IPS DF 6.9 (cell line): ENCODE data around the gene CIROP.

Experiments used
- DNase-seq: peaks from one replicate; pipeline ENCODE4 v3.0.0-alpha.2; 2013; ENCODE audit warnings: low read depth, low spot score
- H3K27ac ChIP-seq: one replicate; pipeline ENCODE4 v1.5.1; 2013; ENCODE audit warnings: low read length, control low read depth
- H3K27me3 ChIP-seq: 2 replicates; pipeline ENCODE4 v1.6.1; 2013; ENCODE audit warnings: mild to moderate bottlenecking, low read length; ENCODE audit not compliant: control insufficient read depth, insufficient read depth
- H3K36me3 ChIP-seq: 2 replicates; pipeline ENCODE4 v1.6.1; 2013; ENCODE audit warnings: low read length; ENCODE audit not compliant: control insufficient read depth, insufficient read depth
- H3K4me1 ChIP-seq: 2 replicates; pipeline ENCODE4 v1.6.1; 2013; ENCODE audit warnings: low read length; ENCODE audit not compliant: control insufficient read depth, insufficient read depth
- H3K4me3 ChIP-seq: 2 replicates; pipeline ENCODE4 v1.5.1; 2013; ENCODE audit warnings: mild to moderate bottlenecking, low read length
- H3K9me3 ChIP-seq: 2 replicates; pipeline ENCODE4 v1.6.1; 2013; ENCODE audit warnings: low read length, inconsistent platforms; ENCODE audit not compliant: control insufficient read depth, insufficient read depth
- WGBS: extraction: QIAGEN DNeasy Blood & Tissue Kit; methylation state at CpG from one replicate; pipeline ENCODE4 v1.1.7; 2013; ENCODE audit warnings: mixed read lengths, missing lambda C conversion rate; ENCODE audit not compliant: insufficient read length, insufficient coverage; 5-methylcytosine and 5-hydroxymethylcytosine counted together

The CIROP gene

DNA sequence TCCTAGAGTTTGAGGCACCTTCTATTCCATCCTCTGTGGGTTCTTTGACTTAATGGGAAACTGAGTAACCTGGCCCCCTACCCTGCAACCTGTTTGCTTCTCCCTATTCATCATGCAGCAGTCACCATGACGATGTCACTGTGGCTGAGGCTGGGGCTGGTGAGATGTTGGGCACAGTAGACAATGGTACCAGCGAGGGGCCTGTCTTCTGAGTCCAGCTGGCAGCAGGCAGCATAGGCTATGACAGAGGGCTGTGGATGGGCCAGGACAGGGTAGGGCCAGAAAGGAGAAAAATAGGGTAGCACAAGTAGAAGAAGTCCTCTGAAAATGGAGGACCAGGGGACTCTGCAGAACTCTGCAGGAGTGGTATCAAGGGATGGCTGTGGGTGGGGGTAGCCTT, 2.0 kb downstream of the CIROP start:
- H3K4me1 ChIP-seq, result 0 out of 2 replicates have a peak, but pooled peaks cover 1% of the 10 kb centered on the region
- DNase-seq, result no peak
- H3K27ac ChIP-seq, result no peak overlapping the region
- H3K27me3 ChIP-seq, result no peaks in the 10 kb centered on the region
- peaks cover 5% of the 10 kb centered on the region; the same call in 1 of the 2 replicates for H3K36me3 ChIP-seq
- WGBS, result no CpG with 5 or more reads among the region's 2 CpGs
- H3K4me3 ChIP-seq, result no peak overlapping the region
- H3K9me3 ChIP-seq, result no peaks in the 10 kb centered on the region

DNA sequence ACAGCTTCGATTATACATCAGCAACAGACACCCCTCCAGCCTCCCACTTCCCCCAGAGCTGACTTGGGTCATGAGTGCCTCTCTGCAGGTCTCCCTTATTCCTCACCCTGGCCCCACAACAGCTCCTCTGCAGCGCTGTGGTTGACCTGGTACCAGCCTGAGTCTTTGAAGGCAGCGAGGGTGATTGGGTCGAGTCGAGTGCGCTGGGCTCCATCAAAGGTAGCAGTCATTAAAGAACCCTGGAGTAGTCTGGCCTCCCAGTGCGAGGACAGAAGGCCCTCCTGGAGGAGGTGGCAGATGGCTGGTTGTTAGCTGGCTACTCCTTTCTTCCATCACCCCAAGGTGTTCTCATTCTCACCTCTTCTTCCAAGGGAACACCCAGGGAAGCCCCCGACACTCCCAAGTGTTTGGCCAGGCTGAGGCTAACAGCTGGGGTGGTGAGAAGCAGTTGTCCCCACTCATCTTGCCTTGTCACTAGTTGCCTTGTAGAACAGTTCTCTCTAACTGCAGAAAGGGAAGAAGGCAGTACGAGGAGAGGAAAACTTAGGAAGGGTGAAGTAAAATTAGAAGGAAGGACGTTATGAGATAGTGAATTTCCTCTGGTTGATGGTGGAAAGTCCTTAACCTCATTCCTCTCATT, 2.7 kb downstream of the CIROP start:
- no peak overlapping the region for H3K27ac ChIP-seq
- DNase-seq, result no peak
- WGBS, result 100% methylated on average over 2 of the region's 10 CpGs

GRCh38 chr14:23101213-23101970, 3.4 kb downstream of the CIROP start:
- DNase-seq, result no peak
- no CpG with 5 or more reads among the region's 6 CpGs for WGBS
- no peaks in the 10 kb centered on the region for H3K27me3 ChIP-seq
- peaks cover 7% of the 10 kb centered on the region; the same call in 1 of the 2 replicates for H3K36me3 ChIP-seq
- no peak overlapping the region for H3K4me3 ChIP-seq
- H3K9me3 ChIP-seq, result no peaks in the 10 kb centered on the region
- no peak overlapping the region for H3K27ac ChIP-seq
- peaks cover 1% of the 10 kb centered on the region; the same call in 1 of the 2 replicates for H3K4me1 ChIP-seq

More for the DNA sequence above, 2.7 kb downstream of the CIROP start:
- Histone ChIP-seq H3K4me1 (0 out of 2 replicates have a peak, but pooled peaks cover 1% of the 10 kb centered on the region), H3K27me3 (no peaks in the 10 kb centered on the region), H3K4me3 (no peak overlapping the region), H3K9me3 (no peaks in the 10 kb centered on the region), H3K36me3 (peaks cover 7% of the 10 kb centered on the region; the same call in 1 of the 2 replicates)

DNA sequence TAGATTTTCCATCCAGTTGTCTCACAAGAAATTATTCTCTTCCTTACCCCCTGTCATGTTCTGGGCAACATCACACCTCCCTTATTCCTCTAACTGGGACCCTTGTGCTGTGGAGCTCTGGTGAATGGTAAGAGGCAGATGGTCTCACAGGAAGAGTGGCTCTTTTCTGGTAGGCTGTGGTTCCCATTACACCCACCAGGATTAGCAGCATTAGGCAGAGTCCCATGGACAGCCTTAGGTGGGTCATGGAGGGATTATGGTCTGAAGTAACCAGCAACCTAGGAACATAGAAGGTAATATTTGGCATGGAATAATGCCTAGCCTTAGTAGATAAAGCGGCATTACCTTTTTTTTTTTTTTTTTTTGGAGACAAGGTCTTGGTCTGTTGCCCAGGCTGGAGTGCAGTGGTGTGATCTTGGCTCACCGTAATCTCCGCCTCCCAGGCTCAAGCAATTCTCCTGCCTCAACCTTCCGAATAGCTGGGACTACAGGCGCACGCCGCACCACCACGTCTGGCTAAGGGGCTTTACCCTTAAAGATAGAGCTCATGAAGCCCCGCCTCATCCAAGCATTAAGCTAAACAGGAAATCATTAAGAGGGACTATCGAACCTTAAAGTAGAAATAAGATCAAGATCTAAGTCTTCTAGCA, 5.5 kb downstream of the CIROP start:
- DNase-seq, result no peak
- Histone ChIP-seq H3K36me3 (peaks cover 7% of the 10 kb centered on the region; the same call in 1 of the 2 replicates), H3K9me3 (no peaks in the 10 kb centered on the region), H3K4me3 (no peak overlapping the region), H3K27ac (no peak overlapping the region), H3K27me3 (no peaks in the 10 kb centered on the region), H3K4me1 (no peaks in the 10 kb centered on the region; the same call in 1 of the 2 replicates)
- no CpG with 5 or more reads among the region's 10 CpGs for WGBS

DNA sequence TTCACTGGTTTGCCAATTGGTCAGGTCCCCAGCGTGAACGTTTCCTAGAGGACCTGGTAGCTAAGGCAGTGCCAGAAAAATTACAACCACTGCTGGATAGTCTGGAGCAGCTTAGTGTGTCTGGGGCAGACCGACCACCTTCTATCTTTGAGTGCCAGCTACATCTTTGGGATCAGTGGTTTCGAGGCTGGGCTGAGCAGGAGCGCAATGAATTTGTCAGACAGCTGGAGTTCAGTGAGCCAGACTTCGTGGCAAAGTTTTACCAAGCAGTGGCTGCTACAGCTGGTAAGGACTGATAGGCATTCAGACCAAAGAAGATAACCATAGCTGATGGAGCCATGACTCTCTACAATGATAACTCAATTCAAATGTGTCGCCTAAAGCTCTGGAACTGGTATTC, 7.0 kb downstream of the CIROP start:
- WGBS, result no CpG with 5 or more reads among the region's 7 CpGs
- H3K36me3 ChIP-seq, result peaks cover 7% of the 10 kb centered on the region; the same call in 1 of the 2 replicates

GRCh38 chr14:23095196-23096108, 9.3 kb downstream of the CIROP start, which contains the start of gene C14orf119:
Gene C14orf119, plus strand, starts transcription at chr14:23095505. Its CDS starts 2,154 bp downstream, at chr14:23097659.
- H3K4me3 ChIP-seq, result peak within 1 kb of the TSS; percentile 92
- DNase-seq, result peak; percentile 99
- H3K4me1 ChIP-seq, result no peaks in the 10 kb centered on the region; the same call in 1 of the 2 replicates
- H3K27me3 ChIP-seq, result no peaks in the 10 kb centered on the region
- H3K9me3 ChIP-seq, result no peaks in the 10 kb centered on the region
- peaks cover 7% of the 10 kb centered on the region; the same call in 1 of the 2 replicates for H3K36me3 ChIP-seq
- H3K27ac ChIP-seq, result no peak within 1 kb of the TSS
- no CpG with 5 or more reads among the region's 46 CpGs for WGBS

More for the DNA sequence above, 7.0 kb downstream of the CIROP start:
- Histone ChIP-seq H3K9me3 (no peaks in the 10 kb centered on the region), H3K27ac (no peak overlapping the region), H3K27me3 (no peaks in the 10 kb centered on the region), H3K4me3 (no peak overlapping the region), H3K4me1 (no peaks in the 10 kb centered on the region; the same call in 1 of the 2 replicates)
- DNase-seq, result no peak

DNA sequence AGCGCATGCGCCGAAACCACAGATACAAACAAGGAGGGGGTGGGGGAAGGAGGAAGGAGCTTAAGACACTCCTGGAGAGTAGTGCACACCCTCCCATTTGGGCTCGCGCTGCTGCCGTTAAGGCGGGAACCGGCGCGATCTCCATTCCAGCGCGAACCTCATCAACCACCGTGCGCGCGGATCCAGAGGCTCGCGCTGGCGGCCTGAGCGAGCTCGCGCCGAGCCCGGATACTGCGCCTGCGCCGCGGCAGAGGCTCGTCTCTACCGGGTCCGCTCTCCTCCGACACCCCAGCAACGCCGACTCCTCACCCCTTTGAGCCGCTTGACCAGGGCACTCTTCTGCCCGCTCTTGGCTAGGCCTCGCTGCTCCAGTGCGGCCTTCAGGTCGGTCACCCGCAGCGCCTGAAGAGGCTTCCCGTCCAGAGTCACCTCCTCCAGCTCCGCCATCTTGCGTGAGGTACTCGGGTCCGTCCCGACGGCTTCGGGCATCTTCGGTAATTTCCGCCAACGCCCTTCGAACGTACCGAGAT, 10.1 kb downstream of the CIROP start, which contains the start of gene ACIN1:
Gene ACIN1, minus strand, starts transcription at position 471 of the 530 bp plus-strand sequence. Its CDS starts 24 bp downstream, at position 447.
- H3K4me3 ChIP-seq, result peak within 1 kb of the TSS; percentile 92
- H3K9me3 ChIP-seq, result no peaks in the 10 kb centered on the region
- peaks cover 9% of the 10 kb centered on the region; the same call in 1 of the 2 replicates for H3K36me3 ChIP-seq
- no CpG with 5 or more reads among the region's 55 CpGs for WGBS
- H3K27me3 ChIP-seq, result no peaks in the 10 kb centered on the region
- no peak for DNase-seq
- no peaks in the 10 kb centered on the region; the same call in 1 of the 2 replicates for H3K4me1 ChIP-seq
- no peak within 1 kb of the TSS for H3K27ac ChIP-seq

GRCh38 chr14:23093991-23094665, 10.7 kb downstream of the CIROP start:
- 100% methylated on average over 3 of the region's 14 CpGs for WGBS
- H3K27ac ChIP-seq, result no peak overlapping the region
- no peaks in the 10 kb centered on the region; the same call in 1 of the 2 replicates for H3K4me1 ChIP-seq
- no peaks in the 10 kb centered on the region for H3K27me3 ChIP-seq
- DNase-seq, result peak; percentile 72
- peak overlapping the region; percentile 92; the same call in 1 of the 2 replicates for H3K4me3 ChIP-seq
- no peaks in the 10 kb centered on the region for H3K9me3 ChIP-seq
- H3K36me3 ChIP-seq, result peaks cover 12% of the 10 kb centered on the region; the same call in 1 of the 2 replicates

DNA sequence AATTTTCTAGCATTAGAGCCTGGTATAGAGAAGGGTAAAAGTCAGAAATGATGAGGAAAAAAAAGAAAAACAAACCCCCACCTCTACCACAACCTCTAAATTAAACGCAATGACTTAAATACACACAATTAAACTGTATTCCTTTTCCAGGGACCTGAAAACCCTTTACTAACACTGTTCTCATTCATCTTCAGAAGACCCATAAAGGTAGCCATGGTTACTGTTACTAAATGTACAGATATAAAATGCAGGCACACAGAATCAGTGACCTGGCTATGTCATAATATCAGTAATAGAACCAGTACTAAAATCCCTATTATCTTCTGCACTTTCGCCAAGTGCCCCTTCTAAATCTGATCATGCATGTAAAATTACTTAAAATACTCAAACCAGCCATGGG, 11.3 kb downstream of the CIROP start:
- H3K27ac ChIP-seq, result no peak overlapping the region
- peaks cover 12% of the 10 kb centered on the region; the same call in 1 of the 2 replicates for H3K36me3 ChIP-seq
- no peaks in the 10 kb centered on the region for H3K9me3 ChIP-seq
- H3K27me3 ChIP-seq, result no peaks in the 10 kb centered on the region
- WGBS, result 100% methylated on average over 1 of the region's 2 CpGs
- no peak overlapping the region; the same call in 1 of the 2 replicates for H3K4me3 ChIP-seq
- no peak for DNase-seq
- H3K4me1 ChIP-seq, result no peaks in the 10 kb centered on the region; the same call in 1 of the 2 replicates
